Stimulated activated CD8-positive, alpha-beta memory T cell treated with anti-CD3 and anti-CD28 coated beads, Interleukin-7, amount 100 ng/mL, for 24 hours (primary cell): ENCODE measurements around the gene AACS.

Source experiments
- DNase-seq: peaks from one replicate; pipeline ENCODE4 v3.0.0-alpha.2; 2020; ENCODE audit warnings: low read depth

AACS gene

DNA sequence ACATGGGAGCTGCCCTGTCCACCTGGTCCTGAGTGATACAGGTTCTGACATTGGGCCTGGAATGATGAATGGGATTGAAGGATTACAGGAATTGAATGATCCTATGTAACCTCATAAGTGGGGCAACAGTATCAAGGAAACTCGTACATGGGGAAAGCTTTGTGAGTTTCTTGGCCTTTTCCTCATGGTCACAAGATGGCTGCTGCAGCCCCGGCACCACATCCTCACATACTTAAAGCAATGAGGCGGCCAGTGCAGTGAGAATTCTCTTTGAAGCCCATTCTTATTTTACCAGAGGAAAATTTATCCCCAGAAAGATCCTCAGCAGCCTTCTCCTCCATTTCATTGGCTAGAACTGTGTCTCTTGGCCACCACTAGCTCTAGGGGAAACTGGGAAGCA, 91.9 kb downstream of the AACS start:
- DNase-seq = no peak

DNA sequence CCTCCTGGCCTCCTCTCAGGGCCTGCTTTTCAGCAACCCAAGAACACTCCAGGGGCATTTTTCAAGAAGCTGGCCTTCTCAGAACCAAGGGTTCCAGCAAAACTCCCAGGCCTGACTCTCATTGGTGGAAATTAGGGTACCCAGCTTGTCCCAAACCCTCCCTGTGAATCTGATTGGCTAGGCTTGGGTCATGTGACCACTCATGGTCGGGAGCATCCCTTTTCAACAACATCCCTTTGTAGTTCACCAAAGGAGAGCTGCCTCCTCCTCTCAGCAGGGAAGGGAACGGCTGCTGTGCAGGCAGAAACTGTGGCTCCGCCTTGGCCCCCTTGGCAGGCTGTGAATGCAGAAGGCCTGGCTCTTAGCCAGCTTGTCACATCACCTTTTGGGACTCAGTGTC, 94.5 kb downstream of the AACS start:
- DNase-seq = no peak

DNA sequence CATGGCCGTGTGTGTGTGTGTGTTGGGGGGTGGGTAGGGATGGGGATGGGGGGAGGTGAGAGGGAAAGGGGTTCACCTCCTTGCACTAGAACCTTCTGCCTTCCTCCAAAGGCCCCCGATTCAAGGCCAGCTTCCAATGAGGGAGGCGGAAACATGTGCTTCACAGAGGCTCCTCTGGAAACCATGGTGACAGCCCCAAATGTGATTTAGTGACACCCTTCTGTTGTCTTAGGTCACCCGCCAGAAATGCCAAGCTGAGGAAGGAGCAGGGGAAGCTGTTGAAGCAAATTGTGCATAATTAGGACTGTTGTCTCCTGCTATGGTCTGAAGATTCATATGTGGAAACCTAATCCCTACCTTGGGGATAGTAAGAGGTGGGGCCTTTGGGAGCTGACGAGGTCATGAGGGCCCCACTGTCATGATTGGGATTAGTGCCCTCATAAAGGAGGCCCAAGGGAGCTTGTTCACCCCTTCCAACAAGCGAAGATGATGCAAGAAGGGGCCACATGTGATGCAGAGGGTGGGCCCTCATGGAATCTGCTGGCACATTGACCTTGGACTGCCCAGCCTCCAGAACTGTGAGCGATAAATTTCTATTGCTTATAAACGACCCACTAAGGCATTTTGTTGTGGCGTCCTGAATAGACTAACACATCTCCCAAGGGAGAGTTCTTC, 95.2 kb downstream of the AACS start:
- no peak for DNase-seq

DNA sequence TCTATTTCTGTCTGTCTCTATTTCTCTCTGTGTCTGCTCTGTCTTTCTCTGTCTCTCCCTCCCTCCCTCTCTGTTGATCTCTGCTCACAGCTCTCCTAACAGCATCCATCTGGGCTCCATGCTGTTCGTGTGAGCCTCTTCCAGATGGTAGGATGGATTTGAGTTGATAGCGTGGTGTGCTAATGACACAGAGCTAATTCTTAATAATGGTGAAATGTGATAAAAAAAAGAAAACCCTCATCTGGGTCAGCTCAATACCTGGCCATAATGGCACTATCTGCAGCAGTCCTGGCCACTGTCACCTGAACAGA, 96.4 kb downstream of the AACS start:
- no peak for DNase-seq

DNA sequence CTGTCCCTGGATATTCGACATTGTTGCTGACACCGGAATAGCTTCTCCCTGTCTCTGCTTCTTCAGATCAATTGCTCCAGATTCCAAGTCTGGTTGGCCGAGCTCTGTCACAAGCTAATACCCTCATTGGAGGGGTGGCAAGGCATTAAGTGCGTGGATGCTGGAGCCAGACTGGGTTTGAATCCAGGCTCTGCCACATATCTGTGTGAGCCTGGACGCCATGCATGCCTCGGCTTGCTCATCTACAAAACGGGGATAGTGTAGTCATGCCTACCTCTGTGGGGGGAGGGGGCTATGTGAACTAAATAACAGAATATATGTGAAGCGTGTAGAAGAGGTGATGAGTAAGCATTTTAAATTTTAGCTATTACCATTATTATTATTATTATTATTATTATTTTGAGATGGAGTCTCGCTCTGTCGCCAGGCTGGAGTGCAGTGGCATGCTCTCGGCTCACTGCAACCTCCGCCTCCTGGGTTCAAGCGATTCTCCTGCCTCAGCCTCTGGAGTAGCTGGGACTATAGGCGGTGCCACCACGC, 97.3 kb downstream of the AACS start:
- DNase-seq = no peak

DNA sequence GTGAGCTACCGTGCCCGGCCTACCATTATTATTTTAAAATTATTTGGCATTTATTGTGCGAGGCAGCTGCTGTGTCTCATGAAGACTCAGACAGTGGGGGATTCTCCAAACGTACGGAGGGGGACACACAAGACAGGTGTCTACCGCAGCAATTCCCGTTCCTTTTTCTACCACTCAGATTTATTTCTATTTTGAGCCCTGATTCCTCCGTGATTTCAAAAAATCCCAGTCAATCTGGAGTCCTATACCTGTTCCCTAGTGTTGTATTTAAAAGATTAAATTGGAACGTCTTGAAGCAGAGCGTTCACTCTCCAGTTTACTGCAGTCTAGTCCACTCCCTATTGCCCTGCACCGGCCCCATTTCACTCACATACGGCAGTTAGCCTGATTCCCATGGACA, 97.9 kb downstream of the AACS start:
- no peak for DNase-seq

DNA sequence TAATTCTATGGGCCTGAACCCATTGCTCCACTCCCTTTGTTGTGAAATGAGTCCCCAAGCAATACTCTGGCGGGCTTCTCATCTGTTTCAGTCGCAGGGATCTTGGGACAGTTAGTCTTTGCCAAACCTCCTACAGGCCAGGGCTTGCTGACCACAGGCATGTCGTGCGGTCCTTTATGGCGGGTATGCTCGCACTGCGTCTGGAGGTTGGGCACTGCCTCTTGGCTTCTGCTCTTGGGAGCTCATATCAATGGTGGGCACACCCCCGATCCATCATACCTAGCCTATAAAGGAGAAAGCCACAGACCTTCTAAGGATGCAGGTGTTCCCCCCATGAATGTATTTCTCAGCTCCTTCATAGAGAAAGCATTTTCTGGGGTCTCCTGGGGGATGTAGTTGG, 99.3 kb downstream of the AACS start:
- no peak for DNase-seq

DNA sequence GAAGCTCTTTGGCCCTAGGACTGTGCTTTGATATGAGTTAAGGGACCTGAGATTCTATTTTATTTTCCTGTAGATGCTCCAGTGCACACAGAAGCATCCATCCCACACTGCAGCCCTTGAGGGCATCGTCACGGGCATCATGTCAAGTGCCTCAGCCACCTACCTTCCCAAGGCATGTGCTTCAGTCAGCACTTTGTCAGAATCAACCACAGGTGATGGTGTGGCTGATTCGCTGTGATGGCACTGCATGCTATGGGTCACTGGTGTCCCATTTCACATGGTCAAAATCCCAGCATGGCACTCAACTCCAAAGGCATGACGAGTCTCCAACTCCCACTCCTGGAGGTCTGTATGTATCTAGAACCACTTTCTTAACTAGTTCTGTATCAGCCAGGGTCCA, 100.8 kb downstream of the AACS start:
- no peak for DNase-seq

DNA sequence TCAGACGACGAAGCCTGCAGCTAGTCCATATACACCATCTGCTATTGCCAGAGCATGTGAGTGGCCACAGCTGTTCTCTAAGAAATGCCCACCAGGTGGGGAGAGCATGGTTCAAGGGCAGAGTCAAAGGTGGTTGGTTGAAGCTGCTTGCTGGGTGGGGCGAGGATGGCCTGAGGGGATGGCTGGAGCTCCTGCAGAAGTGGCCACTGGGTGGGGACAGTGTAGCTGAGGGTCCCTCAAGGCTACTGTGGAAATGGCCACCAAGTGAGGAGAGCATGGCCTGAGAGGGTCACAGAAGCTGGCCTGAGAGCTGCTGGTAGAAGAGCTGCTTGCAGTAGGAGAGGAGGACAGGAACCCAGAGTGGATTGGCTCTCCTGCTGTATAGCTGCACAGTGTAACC, 102.4 kb downstream of the AACS start:
- no peak for DNase-seq

DNA sequence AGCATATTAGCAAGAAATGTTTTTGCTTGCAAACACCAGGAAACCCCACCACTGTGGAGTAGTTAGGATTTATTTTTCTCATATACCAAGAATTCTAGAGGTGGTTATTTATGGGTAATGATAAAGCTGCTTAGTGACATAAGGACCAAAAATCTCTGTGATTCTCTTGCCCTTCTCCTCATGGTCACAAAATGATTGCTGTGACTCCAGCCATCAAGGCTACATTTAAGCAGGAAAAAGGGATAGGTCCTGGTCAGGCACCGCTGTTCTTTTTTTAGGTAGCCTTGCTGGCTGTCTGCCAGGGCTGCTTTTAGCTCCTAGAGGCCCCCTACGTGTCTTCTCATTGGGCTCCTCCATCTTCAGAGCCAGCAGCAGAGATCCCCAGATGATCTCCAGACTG, 104.2 kb downstream of the AACS start:
- no peak for DNase-seq

DNA sequence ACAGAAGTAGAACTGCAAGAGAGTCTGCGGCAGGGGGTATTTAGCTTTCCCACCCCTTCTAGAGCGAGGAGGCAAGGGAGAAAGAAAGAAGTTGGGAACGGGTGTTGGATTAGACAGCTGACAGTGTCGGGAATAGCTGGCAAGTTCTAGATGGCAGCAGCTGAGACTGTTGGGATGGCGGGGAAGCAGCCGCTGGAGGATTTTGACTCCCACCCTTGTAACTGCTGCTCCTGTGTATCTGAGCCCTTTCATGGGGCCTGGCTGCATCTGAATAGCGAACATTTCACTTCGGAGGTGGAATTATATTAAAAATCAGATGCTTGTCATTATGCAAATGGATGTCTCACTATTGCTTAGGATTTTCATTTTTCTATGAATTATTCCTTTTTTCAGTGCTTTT, 104.6 kb downstream of the AACS start:
- no peak for DNase-seq

DNA sequence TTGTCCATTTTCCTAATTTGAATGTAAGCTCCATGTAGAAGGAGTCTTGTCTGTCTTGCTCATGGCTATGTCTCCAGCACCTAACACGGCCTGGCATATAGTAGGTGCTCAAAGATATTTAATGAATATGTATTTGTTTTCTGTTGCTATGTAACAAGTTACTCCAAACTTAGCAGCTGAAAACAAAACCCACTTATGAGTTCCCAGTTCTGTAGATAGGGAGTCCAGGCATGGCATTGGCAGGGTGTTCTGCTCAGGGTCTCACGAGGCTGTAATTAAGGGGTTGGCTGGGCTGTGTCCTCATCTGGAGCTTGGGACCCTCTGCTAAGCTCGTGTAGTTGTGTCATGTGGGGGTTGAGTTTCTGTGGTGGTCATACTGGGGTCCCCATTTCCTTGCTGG, 106.0 kb downstream of the AACS start:
- no peak for DNase-seq

DNA sequence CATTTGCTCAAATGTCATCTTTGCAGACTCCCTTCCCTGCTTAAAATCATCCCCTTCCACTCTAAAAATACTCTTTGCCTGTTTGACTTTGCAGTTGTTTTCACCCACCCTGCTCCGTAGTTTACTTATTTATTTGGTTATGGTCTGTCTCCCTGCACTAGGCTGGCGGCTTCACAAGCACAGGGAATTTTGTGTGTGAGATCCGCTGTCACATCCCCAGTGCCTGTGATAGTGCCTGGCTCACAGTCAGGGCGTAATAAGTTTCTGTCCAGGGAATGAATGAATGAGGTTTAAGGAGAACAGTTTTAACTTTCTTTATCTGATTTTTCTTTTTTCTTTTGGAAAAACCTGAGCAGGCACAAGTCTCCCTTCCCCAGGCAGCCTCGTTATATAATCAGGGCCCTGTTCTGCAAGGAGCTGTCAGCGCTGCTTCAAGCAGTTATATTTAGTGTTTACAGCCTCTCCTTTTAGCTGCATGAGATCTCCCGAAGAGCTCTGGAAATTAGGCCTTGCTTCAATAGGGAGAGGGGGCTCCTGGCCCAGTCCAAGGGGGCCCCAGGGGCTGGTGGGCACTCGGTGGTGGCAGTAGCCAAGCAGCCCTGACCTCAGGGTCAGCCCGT, 107.1 kb downstream of the AACS start:
- no peak for DNase-seq

DNA sequence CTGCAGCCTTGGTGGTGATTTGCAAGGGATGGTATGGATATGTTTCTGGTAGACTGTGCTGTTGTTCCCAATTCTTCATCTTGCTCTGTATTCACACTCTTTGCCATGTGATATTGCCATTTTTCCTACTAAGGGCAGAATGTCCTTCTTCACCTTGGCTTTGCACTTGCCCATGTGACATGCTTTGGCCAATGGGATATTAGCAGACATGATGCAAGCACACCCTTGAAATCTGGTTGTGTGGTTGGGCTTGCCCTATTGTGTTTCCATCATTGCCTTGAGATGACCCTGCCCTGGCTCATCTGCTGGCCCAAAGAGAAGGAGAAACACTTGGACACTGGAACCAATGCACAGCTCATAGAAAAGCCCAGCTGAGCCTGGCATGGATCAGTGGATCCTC, 110.3 kb downstream of the AACS start:
- no peak for DNase-seq

DNA sequence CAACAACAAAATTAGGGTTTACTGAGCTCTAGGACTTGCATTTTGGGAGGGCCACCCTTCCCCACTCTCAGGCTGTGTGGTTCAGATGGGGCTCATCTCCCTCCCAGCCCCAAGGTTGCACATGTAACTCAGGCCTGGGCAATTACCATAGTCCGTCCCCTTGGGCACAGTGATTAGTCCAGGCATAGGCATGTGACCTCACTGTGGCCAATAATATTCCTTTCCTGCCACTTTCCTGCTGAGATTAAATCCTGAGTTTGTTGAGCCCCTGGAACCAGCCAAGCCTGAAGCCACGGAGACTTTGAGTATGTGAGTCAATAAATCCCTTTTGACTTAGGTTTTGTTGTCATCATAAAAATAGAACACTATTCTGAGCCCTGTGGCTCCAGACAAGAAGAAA, 113.0 kb downstream of the AACS start:
- no peak for DNase-seq

DNA sequence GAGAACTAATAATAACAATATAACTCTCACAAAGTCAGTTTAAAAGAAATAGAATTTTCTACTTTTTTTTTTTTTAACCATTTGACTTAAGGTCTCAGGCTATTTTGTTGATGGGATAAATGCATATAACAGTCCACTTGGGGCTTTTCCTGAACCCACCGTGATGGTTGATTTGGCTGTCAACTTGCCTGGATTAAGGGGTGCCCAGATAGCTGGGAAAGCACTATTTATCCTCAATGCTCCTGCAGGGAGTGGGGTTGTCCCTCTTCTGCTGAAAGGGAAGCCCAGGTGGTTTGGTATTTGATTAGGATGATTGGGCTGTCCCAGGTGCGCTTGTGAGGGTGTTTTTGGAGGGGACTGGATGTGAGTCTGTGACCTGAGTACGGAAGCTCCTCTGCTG, 114.9 kb downstream of the AACS start:
- DNase-seq = no peak

DNA sequence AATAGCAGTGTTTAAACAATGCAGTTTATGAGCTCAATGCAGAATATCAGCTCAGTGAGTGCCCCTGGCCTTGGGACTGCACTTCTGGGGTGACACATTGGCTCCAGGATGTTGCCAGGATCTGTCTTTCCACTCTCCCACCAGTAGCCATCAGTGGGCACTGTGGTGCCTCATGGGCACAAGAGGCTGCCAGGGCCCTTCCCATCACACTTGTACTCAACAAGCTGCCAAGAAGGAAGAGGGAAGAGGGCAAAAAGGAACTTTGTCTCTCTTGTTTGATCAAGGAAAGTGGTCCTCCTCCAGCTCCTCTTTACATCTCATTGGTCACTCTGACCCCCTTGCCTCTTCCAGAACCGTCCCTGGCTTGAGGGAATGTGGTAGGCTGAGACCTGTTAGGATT, 115.9 kb downstream of the AACS start:
- no peak for DNase-seq

DNA sequence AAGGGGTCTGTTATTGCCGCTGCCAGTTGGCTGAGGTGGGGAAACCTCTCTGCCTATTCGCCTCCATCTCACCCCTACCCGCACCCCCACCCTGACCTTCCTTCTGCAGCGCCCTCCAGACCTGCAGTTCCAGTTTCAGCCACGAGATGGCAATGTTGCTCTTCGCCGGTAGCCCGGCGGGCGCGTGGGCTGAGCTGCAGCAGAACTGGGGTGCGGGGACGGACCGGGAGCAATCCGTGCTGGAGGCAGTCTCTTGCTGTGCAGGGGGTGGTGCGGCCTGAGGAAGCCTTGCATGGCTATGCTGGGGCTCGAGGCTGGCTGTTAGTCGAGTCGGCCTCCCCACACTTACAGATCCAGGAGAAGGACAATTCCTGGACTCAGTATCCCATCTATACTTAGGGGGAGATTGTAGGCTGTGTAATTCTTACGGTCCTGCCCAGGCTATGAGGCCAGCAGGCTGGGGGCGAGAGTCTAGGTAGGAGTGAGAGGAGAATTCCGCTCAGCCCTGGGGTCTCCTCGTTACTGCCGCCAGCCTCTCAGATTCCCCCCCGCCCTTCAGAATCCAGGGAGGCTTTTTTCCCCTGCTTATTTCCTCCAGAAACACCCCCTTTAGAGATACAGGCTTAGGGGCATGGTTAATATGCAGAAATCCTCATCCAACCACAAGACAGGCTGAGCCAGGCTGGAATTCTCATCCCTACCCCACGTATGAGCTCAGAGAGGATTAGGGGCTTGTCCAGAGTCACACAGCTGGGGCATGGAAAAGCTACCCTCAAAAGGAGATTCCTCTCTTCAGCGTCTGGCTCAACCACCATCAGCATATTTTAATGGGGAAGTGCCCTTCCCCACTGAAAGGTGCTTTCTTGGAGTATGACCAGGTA, 118.2 kb downstream of the AACS start:
- peak; percentile 74 for DNase-seq

DNA sequence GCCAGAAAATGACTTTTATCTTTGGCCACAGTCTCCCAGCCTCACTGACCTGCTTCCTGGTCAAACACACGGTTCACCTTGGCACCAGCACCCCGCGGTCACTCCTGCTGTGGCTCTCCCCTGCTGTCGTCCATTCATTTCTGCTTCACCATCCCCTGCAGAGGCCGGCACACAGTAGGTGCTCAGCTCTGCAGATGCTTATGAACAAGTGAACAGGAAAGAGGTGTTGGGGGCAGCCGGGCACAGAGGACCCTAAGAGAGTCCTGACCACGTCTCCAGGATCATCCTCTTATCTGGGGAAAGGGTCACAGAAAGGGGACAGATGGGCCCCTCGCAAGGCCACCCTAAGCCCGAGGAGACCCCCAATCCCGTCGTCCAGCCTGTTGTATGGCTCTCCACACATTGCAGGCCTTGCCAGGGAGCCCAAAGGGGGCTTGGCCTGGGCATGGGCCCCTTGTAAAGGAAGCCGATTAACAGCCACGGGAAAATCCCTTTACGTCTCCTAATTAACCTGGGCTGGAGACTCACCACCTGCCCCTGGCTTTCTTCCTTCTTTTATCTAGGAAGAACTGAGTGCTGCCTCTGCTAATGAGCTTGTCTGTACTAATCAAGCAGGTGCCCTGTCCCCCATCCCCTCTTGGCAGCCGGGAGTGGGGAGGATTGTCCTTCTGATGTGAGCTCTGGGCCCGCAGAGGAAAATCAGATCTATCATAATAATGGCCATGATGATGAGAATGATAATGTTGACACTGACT, 119.2 kb downstream of the AACS start:
- no peak for DNase-seq

DNA sequence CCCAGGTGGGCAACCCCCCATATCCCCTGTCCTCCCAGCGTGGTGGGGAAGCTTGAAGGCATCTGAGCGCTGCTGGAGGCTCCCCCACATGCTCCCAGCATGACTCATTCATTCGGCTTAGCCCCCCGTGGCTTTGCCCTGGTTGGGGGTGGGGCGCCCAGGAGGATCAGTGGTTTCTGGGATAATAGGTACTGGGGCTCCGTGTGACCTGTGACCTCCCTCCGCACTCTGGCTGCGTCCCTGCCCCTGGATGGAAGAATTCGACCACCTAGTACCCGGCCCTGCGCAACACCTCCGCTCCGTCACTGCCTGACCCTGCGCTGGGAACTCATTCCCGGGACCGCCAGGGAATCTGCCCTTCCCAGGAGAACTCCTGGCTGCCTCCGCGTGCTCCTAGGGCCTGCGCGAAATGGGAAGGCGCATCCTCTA, 120.1 kb downstream of the AACS start:
- no peak for DNase-seq

DNA sequence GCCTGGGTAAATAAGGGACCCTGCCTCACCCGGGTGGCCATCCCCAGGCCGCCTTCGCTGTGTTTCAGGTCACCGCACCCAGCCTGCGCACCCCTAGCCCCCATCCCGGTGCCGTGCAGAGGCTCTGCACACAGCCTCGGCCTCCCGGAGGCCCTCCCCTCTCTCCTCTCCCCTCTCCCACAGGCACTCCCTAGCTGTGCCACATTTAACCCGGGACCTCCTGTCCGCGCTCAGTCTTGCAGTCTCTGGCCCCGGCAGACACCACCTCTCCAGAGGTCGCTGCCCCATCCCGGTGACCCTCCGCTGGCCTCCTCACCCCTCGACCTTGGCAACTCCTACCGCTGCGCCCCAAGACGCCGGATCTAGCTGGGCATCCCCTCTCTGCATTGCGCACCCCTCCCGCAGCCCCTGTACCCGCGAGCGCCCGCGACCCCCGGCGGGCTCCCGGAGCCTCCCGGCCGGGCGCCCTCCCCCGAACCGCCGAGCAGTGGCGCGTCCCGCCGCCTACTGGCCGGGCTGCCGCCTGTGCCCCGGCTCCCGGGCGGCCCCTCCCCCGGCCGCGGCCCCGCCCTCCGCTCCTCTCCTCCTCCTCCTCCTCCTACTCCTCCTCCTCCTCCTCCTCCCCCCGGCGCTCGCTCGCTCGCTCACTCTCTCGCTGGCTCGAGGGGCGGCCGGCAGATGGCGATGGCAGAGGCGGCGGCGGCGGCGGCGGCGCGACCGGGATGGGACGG, 120.7 kb downstream of the AACS start, which contains the start of gene TMEM132B:
TSS of gene TMEM132B (plus strand) at position 647 of the 731 bp plus-strand sequence.
- DNase-seq = peak; percentile 11
